ENCODE results near the gene EGR2.

The EGR2 gene

DNA sequence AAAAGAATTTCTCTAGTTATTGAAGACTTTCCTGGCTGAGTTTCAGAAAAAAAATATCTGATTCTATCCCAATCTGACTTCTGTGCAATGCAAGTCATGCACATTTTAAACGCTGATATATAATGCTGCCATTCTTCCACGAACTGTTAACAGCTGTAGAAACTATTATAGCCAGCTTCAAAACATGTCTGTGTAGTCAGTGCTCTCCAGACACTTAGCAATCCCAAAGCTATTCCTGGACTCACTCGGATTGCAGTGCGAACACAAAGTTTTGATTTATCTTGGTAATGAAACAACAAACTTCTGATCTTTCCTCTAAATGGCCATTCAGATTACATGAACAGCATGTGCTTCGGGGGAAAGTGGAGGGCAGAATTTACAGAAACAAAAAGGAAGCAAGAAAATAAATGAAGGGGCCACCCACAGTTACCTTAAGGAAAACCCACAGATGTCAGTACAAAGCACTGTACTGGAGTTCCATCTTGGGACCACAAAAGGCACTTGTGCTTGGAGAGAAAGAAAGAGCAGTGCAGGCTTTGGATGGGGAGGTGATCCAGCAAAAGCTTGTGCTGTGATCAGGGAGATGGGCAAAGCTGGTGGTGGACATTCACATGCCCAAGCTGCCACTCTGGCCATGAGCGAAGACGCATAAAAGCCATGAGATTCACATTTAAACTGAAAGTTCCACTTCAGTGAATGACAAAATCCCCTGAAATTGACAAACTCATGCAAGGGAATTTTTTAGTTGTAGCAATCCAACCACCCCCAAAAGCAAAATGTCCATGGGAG lies 43.8 kb downstream of the EGR2 start:
- Histone ChIP-seq H3K4me1 (ENCODE audit: control extremely low read depth in 1 of 4, control insufficient read depth in 4 of 4, insufficient read depth in 4 of 4, low read length in 3 of 4) (no peaks in the 10 kb centered on the region), H3K36me3 (ENCODE audit: control insufficient read depth in 4 of 4, insufficient read depth in 4 of 4, low read length in 3 of 4) (no peaks in the 10 kb centered on the region), H3K4me3 (ENCODE audit: control insufficient read depth in 1 of 7, extremely low read depth in 1 of 7, insufficient read depth in 4 of 7, low read depth in 2 of 7, low read length in 6 of 7) (no peak overlapping the region), H3K27ac (ENCODE audit: insufficient read depth in 1 of 2, low read depth in 1 of 2, low read length in 2 of 2, poor library complexity in 1 of 2, severe bottlenecking in 2 of 2) (no peak overlapping the region), H3K9me3 (ENCODE audit: control extremely low read depth in 1 of 5, control insufficient read depth in 4 of 5, insufficient read depth in 2 of 5, low read depth in 1 of 5, low read length in 4 of 5) (no peaks in the 10 kb centered on the region), H3K27me3 (replicated peaks in 2 of 5; ENCODE audit: control insufficient read depth in 4 of 5, insufficient read depth in 5 of 5, low read length in 4 of 5) (peaks cover 0 to 2% (median 0%) of the 10 kb centered on the region in 5 experiments)
- CTCF ChIA-PET = interaction anchor here (0.9 to 1.3 kb wide), 2 partner anchors 10 to 13 kb away, joined by 3 to 4 read pairs; no protein-coding TSS in a partner anchor
- POLR2A ChIA-PET = interaction anchor here (1.0 kb wide), 1 partner anchor 44 kb away, joined by 5 read pairs; the partner anchor contains the start of gene EGR2
- 97% methylated on average over 7 of the region's 7 CpGs for whole genome bisulfite sequencing (ENCODE audit: insufficient coverage)
- DNase-seq = no peak

DNA sequence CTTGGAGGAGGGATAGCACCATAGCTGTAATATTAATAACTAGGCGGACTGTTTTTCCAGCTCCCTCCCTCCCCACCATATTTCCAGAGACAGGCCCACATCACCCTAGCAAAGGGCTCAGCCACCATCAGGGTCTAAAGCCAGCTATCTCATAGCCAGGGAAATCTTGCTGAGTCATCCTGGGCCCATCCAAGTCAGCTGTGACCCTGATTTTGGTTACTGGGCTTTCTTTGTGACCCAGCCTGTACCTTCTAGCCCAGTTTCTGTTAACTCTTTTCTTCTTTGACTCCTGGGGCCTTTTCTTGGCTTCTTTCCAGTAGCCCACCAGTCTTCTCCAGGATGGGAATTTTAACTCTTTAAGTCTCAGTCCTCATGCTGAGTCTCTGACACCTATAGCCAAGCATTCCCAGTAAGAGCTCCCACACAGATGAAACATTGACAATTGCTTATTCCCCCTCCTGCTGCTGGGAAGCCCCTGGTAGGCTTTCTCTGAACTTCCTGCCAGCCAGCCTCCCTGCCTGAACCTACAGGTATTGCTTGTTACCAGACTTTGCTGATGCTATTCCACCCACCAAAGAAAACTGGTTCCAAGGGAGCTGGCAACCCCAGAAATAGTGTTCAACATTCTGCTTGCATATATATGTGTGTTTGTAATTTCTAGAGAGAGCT lies 46.5 kb downstream of the EGR2 start:
- no peak overlapping the region for H3K27ac ChIP-seq (ENCODE audit: insufficient read depth in 1 of 2, low read depth in 1 of 2, low read length in 2 of 2, poor library complexity in 1 of 2, severe bottlenecking in 2 of 2)
- POLR2A ChIA-PET = interaction anchor here (0.8 kb wide), 1 partner anchor 122 kb away, joined by 3 read pairs; no protein-coding TSS in a partner anchor
- DNase-seq = peak; percentile 12 to 55 (median 51)
- no peaks in the 10 kb centered on the region for H3K36me3 ChIP-seq (ENCODE audit: control insufficient read depth in 4 of 4, insufficient read depth in 4 of 4, low read length in 3 of 4)
- no peaks in the 10 kb centered on the region for H3K27me3 ChIP-seq (replicated peaks in 2 of 5; ENCODE audit: control insufficient read depth in 4 of 5, insufficient read depth in 5 of 5, low read length in 4 of 5)
- CTCF ChIA-PET = interaction anchor here (1.5 kb wide), 2 partner anchors 10 to 89 kb away, joined by 3 to 4 read pairs; no protein-coding TSS in a partner anchor
- H3K9me3 ChIP-seq (ENCODE audit: control extremely low read depth in 1 of 5, control insufficient read depth in 4 of 5, insufficient read depth in 2 of 5, low read depth in 1 of 5, low read length in 4 of 5) = no peaks in the 10 kb centered on the region
- H3K4me1 ChIP-seq (ENCODE audit: control extremely low read depth in 1 of 4, control insufficient read depth in 4 of 4, insufficient read depth in 4 of 4, low read length in 3 of 4) = no peaks in the 10 kb centered on the region
- 80% methylated on average over 1 of the region's 1 CpG for WGBS (ENCODE audit: insufficient coverage)
- no peak overlapping the region for H3K4me3 ChIP-seq (ENCODE audit: control insufficient read depth in 1 of 7, extremely low read depth in 1 of 7, insufficient read depth in 4 of 7, low read depth in 2 of 7, low read length in 6 of 7)

DNA sequence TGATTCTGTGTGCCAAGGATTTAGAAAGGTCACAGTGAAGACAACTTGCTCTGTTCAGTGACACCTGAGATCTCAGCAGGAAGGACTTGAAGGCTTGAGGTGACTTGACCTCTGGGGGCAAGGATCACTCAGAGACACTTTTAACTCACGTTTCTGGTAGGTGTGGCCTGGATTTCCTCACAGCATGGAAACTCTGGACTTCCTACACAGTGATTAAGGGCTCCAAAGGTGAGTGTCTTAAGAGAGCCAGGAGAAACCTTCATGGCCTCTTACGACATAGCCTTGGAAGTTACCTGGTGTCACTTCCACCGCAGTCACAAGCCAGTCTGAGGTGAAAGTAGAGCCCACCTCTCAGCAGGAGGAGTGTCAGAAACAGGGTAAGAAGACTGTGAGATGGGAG lies 49.8 kb downstream of the EGR2 start:
- H3K27me3 ChIP-seq (replicated peaks in 2 of 5; ENCODE audit: control insufficient read depth in 4 of 5, insufficient read depth in 5 of 5, low read length in 4 of 5) = no peaks in the 10 kb centered on the region
- H3K4me1 ChIP-seq (ENCODE audit: control extremely low read depth in 1 of 4, control insufficient read depth in 4 of 4, insufficient read depth in 4 of 4, low read length in 3 of 4) = peaks cover 0 to 2% (median 2%) of the 10 kb centered on the region in 4 experiments
- no peaks in the 10 kb centered on the region for H3K36me3 ChIP-seq (ENCODE audit: control insufficient read depth in 4 of 4, insufficient read depth in 4 of 4, low read length in 3 of 4)
- H3K4me3 ChIP-seq (ENCODE audit: control insufficient read depth in 1 of 7, extremely low read depth in 1 of 7, insufficient read depth in 4 of 7, low read depth in 2 of 7, low read length in 6 of 7) = no peak overlapping the region
- ChIA-PET CTCF (no interaction called here), POLR2A (no interaction called here)
- no peak for DNase-seq
- 100% methylated on average over 2 of the region's 3 CpGs for WGBS (ENCODE audit: insufficient coverage)
- no peak overlapping the region for H3K27ac ChIP-seq (ENCODE audit: insufficient read depth in 1 of 2, low read depth in 1 of 2, low read length in 2 of 2, poor library complexity in 1 of 2, severe bottlenecking in 2 of 2)
- no peaks in the 10 kb centered on the region for H3K9me3 ChIP-seq (ENCODE audit: control extremely low read depth in 1 of 5, control insufficient read depth in 4 of 5, insufficient read depth in 2 of 5, low read depth in 1 of 5, low read length in 4 of 5)

DNA sequence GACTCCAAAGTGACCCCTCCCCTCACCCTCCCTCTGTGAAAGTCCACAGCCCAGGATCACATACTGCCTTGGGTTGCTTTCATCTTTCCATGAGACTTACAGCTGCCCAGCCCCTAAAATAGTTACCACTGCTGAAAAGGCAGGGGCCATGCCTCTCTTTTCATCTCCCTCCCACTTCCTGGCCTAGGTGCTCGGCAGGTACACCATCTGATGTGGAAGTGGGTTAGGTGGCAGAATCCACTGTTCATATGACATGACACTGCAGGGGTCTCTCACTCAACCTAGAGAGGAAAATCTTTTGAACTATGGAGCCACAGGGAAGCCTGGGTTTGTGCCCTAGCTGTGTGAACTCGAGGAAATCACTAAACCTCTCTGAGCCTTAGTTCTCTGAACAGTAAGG lies 50.4 kb downstream of the EGR2 start:
- DNase-seq = no peak
- Histone ChIP-seq H3K4me1 (ENCODE audit: control extremely low read depth in 1 of 4, control insufficient read depth in 4 of 4, insufficient read depth in 4 of 4, low read length in 3 of 4) (peaks cover 4 to 9% (median 8%) of the 10 kb centered on the region in 4 experiments), H3K4me3 (ENCODE audit: control insufficient read depth in 1 of 7, extremely low read depth in 1 of 7, insufficient read depth in 4 of 7, low read depth in 2 of 7, low read length in 6 of 7) (no peak overlapping the region), H3K27ac (ENCODE audit: insufficient read depth in 1 of 2, low read depth in 1 of 2, low read length in 2 of 2, poor library complexity in 1 of 2, severe bottlenecking in 2 of 2) (no peak overlapping the region), H3K27me3 (replicated peaks in 2 of 5; ENCODE audit: control insufficient read depth in 4 of 5, insufficient read depth in 5 of 5, low read length in 4 of 5) (no peaks in the 10 kb centered on the region), H3K9me3 (ENCODE audit: control extremely low read depth in 1 of 5, control insufficient read depth in 4 of 5, insufficient read depth in 2 of 5, low read depth in 1 of 5, low read length in 4 of 5) (no peaks in the 10 kb centered on the region), H3K36me3 (ENCODE audit: control insufficient read depth in 4 of 4, insufficient read depth in 4 of 4, low read length in 3 of 4) (no peaks in the 10 kb centered on the region)
- CTCF ChIA-PET = no interaction called here
- POLR2A ChIA-PET = no interaction called here
- WGBS (ENCODE audit: insufficient coverage) = no CpG with 5 or more reads among the region's 2 CpGs

DNA sequence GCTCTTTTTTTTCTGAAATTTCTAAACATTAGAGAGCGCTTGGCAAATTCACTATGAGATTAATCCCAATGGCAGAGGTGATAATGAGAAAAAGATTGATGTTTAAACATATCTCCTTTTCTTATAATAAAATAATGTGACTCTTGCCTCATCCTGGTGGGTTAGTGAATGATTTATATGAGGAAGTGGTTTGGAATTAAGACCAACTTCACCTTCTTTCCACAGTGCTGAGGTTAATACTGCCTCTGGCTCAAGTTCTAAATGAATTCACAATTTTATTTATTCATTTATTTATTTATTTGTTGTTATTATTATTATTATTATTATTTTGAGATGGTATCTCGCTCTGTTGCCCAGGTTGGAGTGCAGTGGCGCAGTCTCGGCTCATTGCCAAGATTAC lies 52.2 kb downstream of the EGR2 start:
- no peak overlapping the region for H3K4me3 ChIP-seq (ENCODE audit: control insufficient read depth in 1 of 7, extremely low read depth in 1 of 7, insufficient read depth in 4 of 7, low read depth in 2 of 7, low read length in 6 of 7)
- CTCF ChIA-PET = no interaction called here
- H3K27me3 ChIP-seq (replicated peaks in 2 of 5; ENCODE audit: control insufficient read depth in 4 of 5, insufficient read depth in 5 of 5, low read length in 4 of 5) = no peaks in the 10 kb centered on the region
- H3K4me1 ChIP-seq (ENCODE audit: control extremely low read depth in 1 of 4, control insufficient read depth in 4 of 4, insufficient read depth in 4 of 4, low read length in 3 of 4) = peaks cover 5 to 22% (median 17%) of the 10 kb centered on the region in 4 experiments
- peak; percentile 16 to 73 (median 62) for DNase-seq
- 100% methylated on average over 2 of the region's 4 CpGs for WGBS (ENCODE audit: insufficient coverage)
- no peaks in the 10 kb centered on the region for H3K36me3 ChIP-seq (ENCODE audit: control insufficient read depth in 4 of 4, insufficient read depth in 4 of 4, low read length in 3 of 4)
- POLR2A ChIA-PET = no interaction called here
- H3K9me3 ChIP-seq (ENCODE audit: control extremely low read depth in 1 of 5, control insufficient read depth in 4 of 5, insufficient read depth in 2 of 5, low read depth in 1 of 5, low read length in 4 of 5) = no peaks in the 10 kb centered on the region
- H3K27ac ChIP-seq (ENCODE audit: insufficient read depth in 1 of 2, low read depth in 1 of 2, low read length in 2 of 2, poor library complexity in 1 of 2, severe bottlenecking in 2 of 2) = no peak overlapping the region

DNA sequence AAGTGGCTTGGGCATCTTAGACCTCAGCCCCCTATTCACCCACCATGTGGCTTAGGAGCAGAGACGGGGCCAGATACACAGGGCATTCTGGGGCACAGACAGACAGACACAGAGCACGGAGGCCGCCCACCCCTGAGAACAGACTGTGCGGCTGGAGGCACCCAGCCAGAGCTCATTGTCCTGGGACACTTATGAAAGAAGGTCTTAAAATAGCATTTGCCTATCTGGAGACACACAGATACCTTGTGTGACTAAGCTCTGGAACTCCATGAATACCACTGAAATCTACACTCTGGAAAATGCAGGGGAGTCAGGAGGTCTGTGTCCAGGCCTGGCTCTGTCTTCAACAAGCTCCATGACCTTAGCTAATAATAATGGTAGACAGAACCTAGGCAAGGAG lies 53.0 kb downstream of the EGR2 start:
- DNase-seq = no peak
- Histone ChIP-seq H3K9me3 (ENCODE audit: control extremely low read depth in 1 of 5, control insufficient read depth in 4 of 5, insufficient read depth in 2 of 5, low read depth in 1 of 5, low read length in 4 of 5) (no peaks in the 10 kb centered on the region), H3K27me3 (replicated peaks in 2 of 5; ENCODE audit: control insufficient read depth in 4 of 5, insufficient read depth in 5 of 5, low read length in 4 of 5) (no peaks in the 10 kb centered on the region), H3K4me1 (ENCODE audit: control extremely low read depth in 1 of 4, control insufficient read depth in 4 of 4, insufficient read depth in 4 of 4, low read length in 3 of 4) (peaks cover 5 to 22% (median 17%) of the 10 kb centered on the region in 4 experiments), H3K27ac (ENCODE audit: insufficient read depth in 1 of 2, low read depth in 1 of 2, low read length in 2 of 2, poor library complexity in 1 of 2, severe bottlenecking in 2 of 2) (no peak overlapping the region), H3K36me3 (ENCODE audit: control insufficient read depth in 4 of 4, insufficient read depth in 4 of 4, low read length in 3 of 4) (no peaks in the 10 kb centered on the region), H3K4me3 (ENCODE audit: control insufficient read depth in 1 of 7, extremely low read depth in 1 of 7, insufficient read depth in 4 of 7, low read depth in 2 of 7, low read length in 6 of 7) (no peak overlapping the region)
- POLR2A ChIA-PET = no interaction called here
- CTCF ChIA-PET = interaction anchor here (1.0 kb wide), 1 partner anchor 136 kb away, joined by 4 read pairs; no protein-coding TSS in a partner anchor
- WGBS (ENCODE audit: insufficient coverage) = 96% methylated on average over 4 of the region's 4 CpGs
